Mesendoderm (in vitro differentiated cells): Measurements from ENCODE around the gene C1QTNF6.
A peak's percentile ranks its signal among the peaks of the same experiment; 100 is the strongest.

Source experiments
- DNase-seq: peaks from one replicate; pipeline ENCODE4 v3.0.0; 2013
- H2AK5ac ChIP-seq: 2 replicates; pipeline ENCODE4 v1.6.1; 2013; ENCODE audit warnings: low read length, inconsistent platforms
- H2BK120ac ChIP-seq: 2 replicates; pipeline ENCODE4 v1.6.1; 2013; ENCODE audit warnings: low read depth, mild to moderate bottlenecking, low read length, moderate library complexity, mixed read lengths
- H2BK15ac ChIP-seq: replicated peaks from 2 replicates; pipeline ENCODE4 v1.6.1; 2013; ENCODE audit warnings: low read depth, mild to moderate bottlenecking, moderate library complexity
- H2BK5ac ChIP-seq: 2 replicates; pipeline ENCODE4 v1.6.1; 2013; ENCODE audit warnings: low read length, inconsistent platforms
- H3K18ac ChIP-seq: 2 replicates; pipeline ENCODE4 v1.6.1; 2013; ENCODE audit warnings: mild to moderate bottlenecking, low read length, mixed read lengths
- H3K23ac ChIP-seq: one replicate; pipeline ENCODE4 v1.6.1; 2013; ENCODE audit warnings: low read length
- H3K27ac ChIP-seq: 2 replicates; pipeline ENCODE4 v1.5.1; 2013; ENCODE audit warnings: low read depth, mild to moderate bottlenecking, inconsistent platforms, low read length, moderate library complexity
- H3K27me3 ChIP-seq: 2 replicates; pipeline ENCODE4 v1.6.1; 2013; ENCODE audit warnings: low read length, control low read depth, mild to moderate bottlenecking, inconsistent platforms; ENCODE audit not compliant: insufficient read depth, poor library complexity
- H3K36me3 ChIP-seq: 2 replicates; pipeline ENCODE4 v1.6.1; 2013; ENCODE audit warnings: low read length, inconsistent platforms; ENCODE audit not compliant: control insufficient read depth, insufficient read depth
- H3K4ac ChIP-seq: one replicate; pipeline ENCODE4 v1.6.1; 2013; ENCODE audit warnings: low read depth, mild to moderate bottlenecking, low read length, moderate library complexity
- H3K4me1 ChIP-seq: 2 replicates; pipeline ENCODE4 v1.6.1; 2013; ENCODE audit warnings: low read depth, low read length, inconsistent platforms; ENCODE audit not compliant: control insufficient read depth
- H3K4me2 ChIP-seq: 2 replicates; pipeline ENCODE4 v1.6.1; 2013; ENCODE audit warnings: low read length
- H3K4me3 ChIP-seq: 2 replicates; pipeline ENCODE4 v1.5.1; 2013; ENCODE audit warnings: mild to moderate bottlenecking, low read length
- H3K56ac ChIP-seq: one replicate; pipeline ENCODE4 v1.6.1; 2013; ENCODE audit warnings: low read length
- H3K79me1 ChIP-seq: 2 replicates; pipeline ENCODE4 v1.6.1; 2013; ENCODE audit warnings: low read length, inconsistent platforms
- H3K79me2 ChIP-seq: 2 replicates; pipeline ENCODE4 v1.6.1; 2013; ENCODE audit warnings: mild to moderate bottlenecking, low read length; ENCODE audit not compliant: control insufficient read depth, insufficient read depth
- H3K9ac ChIP-seq: 2 replicates; pipeline ENCODE4 v1.6.1; 2013; ENCODE audit warnings: low read length, inconsistent platforms
- H4K5ac ChIP-seq: one replicate; pipeline ENCODE4 v1.6.1; 2013; ENCODE audit warnings: low read length
- H4K8ac ChIP-seq: one replicate; pipeline ENCODE4 v1.6.1; 2013; ENCODE audit warnings: low read depth, mild to moderate bottlenecking, control low read depth, low read length, moderate library complexity
- WGBS: extraction: QIAGEN DNeasy Blood & Tissue Kit; methylation state at CpG from one replicate; pipeline ENCODE4 v1.1.7; 2013; ENCODE audit warnings: low lambda C conversion rate, missing lambda C conversion rate; ENCODE audit not compliant: insufficient coverage; ENCODE audit errors: extremely low coverage; 5-methylcytosine and 5-hydroxymethylcytosine counted together

The C1QTNF6 gene

GRCh38 chr22:37175414-37176281 lies 12.4 kb downstream of the C1QTNF6 start:
- Histone ChIP-seq H3K9ac (no peak overlapping the region), H4K5ac (no peak overlapping the region), H4K8ac (no peak overlapping the region), H3K23ac (no peak overlapping the region), H3K18ac (no peak overlapping the region), H3K4me2 (no peak overlapping the region), H2BK120ac (no peak overlapping the region), H3K56ac (peak overlapping the region; percentile 17), H3K4me3 (no peak overlapping the region), H3K4ac (no peak overlapping the region), H3K27ac (no peak overlapping the region), H3K79me1 (no peaks in the 10 kb centered on the region), H2BK5ac (no peak overlapping the region), H3K4me1 (no peaks in the 10 kb centered on the region), H2BK15ac (no peak overlapping the region), H3K27me3 (no peaks in the 10 kb centered on the region), H3K36me3 (no peaks in the 10 kb centered on the region), H3K79me2 (no peaks in the 10 kb centered on the region), H2AK5ac (no peak overlapping the region)
- no CpG with 5 or more reads among the region's 18 CpGs for WGBS
- DNase-seq, result no peak

GRCh38 chr22:37174964-37175363 lies 13.1 kb downstream of the C1QTNF6 start:
- H3K79me1 ChIP-seq, result no peaks in the 10 kb centered on the region
- no peak overlapping the region for H4K8ac ChIP-seq
- WGBS, result no CpG with 5 or more reads among the region's 9 CpGs

DNA sequence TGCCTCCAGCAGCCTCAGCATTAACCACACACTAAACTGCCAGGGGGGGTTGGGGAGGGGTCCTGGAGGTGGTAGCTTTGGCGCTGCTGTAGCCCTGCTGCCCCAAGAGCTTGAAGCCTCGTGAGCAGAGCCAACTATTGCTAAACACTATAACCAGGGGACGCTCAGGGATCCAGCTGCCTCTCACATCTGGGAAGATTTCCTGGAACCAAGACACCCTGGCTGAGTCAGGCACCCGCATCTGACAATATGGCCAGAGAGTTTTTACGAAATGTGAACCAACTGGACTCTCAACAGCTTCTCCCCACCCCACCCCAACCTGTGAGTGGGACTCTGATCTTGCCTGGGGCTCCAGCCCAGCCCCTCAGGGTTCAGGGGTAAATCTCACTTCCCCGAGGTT lies 14.3 kb downstream of the C1QTNF6 start:
- H2BK120ac ChIP-seq, result no peak overlapping the region
- no CpG with 5 or more reads among the region's 6 CpGs for WGBS
- H2AK5ac ChIP-seq, result no peak overlapping the region
- H3K27ac ChIP-seq, result no peak overlapping the region
- no peak overlapping the region for H2BK15ac ChIP-seq
- no peaks in the 10 kb centered on the region for H3K4me1 ChIP-seq
- no peak for DNase-seq
- H3K4me3 ChIP-seq, result no peak overlapping the region
- no peak overlapping the region for H3K56ac ChIP-seq
- H3K4me2 ChIP-seq, result no peak overlapping the region
- no peaks in the 10 kb centered on the region for H3K36me3 ChIP-seq
- no peak overlapping the region for H3K18ac ChIP-seq
- H3K79me2 ChIP-seq, result no peaks in the 10 kb centered on the region
- no peak overlapping the region for H3K9ac ChIP-seq
- H4K8ac ChIP-seq, result no peak overlapping the region
- no peak overlapping the region for H4K5ac ChIP-seq
- H3K79me1 ChIP-seq, result no peaks in the 10 kb centered on the region
- no peak overlapping the region for H3K23ac ChIP-seq
- no peaks in the 10 kb centered on the region for H3K27me3 ChIP-seq
- no peak overlapping the region for H3K4ac ChIP-seq
- H2BK5ac ChIP-seq, result no peak overlapping the region

More at GRCh38 chr22:37174964-37175363, 13.1 kb downstream of the C1QTNF6 start:
- no peak overlapping the region for H4K5ac ChIP-seq
- H3K79me2 ChIP-seq, result no peaks in the 10 kb centered on the region
- H3K36me3 ChIP-seq, result no peaks in the 10 kb centered on the region
- no peak overlapping the region for H2BK5ac ChIP-seq
- H3K27ac ChIP-seq, result no peak overlapping the region
- H3K23ac ChIP-seq, result no peak overlapping the region
- H2BK120ac ChIP-seq, result no peak overlapping the region
- H3K27me3 ChIP-seq, result no peaks in the 10 kb centered on the region
- no peak for DNase-seq
- H3K18ac ChIP-seq, result no peak overlapping the region
- no peak overlapping the region for H3K4me2 ChIP-seq
- no peak overlapping the region for H3K56ac ChIP-seq
- no peak overlapping the region for H3K9ac ChIP-seq
- H3K4me1 ChIP-seq, result no peaks in the 10 kb centered on the region
- no peak overlapping the region for H2AK5ac ChIP-seq
- no peak overlapping the region for H3K4ac ChIP-seq
- no peak overlapping the region for H2BK15ac ChIP-seq
- no peak overlapping the region for H3K4me3 ChIP-seq

DNA sequence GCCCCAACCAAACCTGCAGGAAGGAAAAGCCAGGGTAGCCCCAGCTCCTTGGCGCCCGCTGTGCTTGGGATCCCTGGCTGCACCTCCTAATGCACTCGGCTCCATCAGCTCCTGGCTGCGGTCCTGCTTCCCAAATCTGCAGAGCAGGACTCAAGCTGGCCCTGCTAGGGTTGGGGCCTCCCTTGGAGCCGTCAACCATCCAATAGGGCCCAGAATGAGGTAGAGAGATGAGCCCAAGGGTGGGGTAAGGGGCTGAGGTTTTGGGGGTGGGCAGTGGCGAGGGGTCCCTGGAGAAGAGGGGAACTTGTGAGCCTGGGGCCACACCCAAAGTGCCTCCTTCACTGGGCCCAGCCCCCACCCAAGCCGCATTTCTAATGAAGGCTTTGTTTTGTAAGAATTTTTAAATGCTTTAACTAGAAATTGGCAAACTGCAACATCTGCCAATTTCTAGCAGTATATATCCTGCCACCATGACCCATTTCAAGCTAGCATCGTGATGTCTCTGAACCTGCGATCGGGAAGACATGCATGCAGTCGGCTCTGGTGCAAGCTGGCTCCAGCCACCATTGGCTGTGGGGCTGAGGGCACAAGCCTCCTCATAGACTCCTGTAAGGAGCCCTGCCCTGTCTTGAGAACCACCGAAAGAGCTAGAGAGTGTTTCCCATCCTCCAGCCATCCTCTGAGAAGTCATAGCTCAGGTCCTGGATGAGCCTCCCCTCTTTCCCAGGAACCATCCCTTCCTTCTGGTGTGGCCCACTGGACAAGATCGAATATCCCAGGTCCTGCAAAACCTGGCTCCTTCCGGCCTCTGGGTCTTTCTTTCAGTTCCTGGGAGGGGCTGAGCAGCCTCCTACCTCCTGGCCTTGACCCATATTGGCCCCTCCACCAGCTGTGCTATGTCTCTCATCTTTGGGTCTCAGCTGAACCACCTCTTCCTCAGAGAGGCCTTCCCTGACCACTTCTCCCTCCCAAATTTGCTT lies 15.5 kb downstream of the C1QTNF6 start:
- H3K79me2 ChIP-seq, result no peaks in the 10 kb centered on the region
- no peaks in the 10 kb centered on the region for H3K79me1 ChIP-seq
- no CpG with 5 or more reads among the region's 14 CpGs for WGBS
- no peak overlapping the region for H2BK120ac ChIP-seq
- no peak overlapping the region for H3K4me3 ChIP-seq
- no peak overlapping the region for H3K18ac ChIP-seq
- H2BK15ac ChIP-seq, result no peak overlapping the region
- H3K9ac ChIP-seq, result no peak overlapping the region
- H4K5ac ChIP-seq, result no peak overlapping the region
- no peak overlapping the region for H2BK5ac ChIP-seq
- H3K56ac ChIP-seq, result peak overlapping the region; percentile 38
- no peaks in the 10 kb centered on the region for H3K36me3 ChIP-seq
- no peaks in the 10 kb centered on the region for H3K4me1 ChIP-seq
- H4K8ac ChIP-seq, result no peak overlapping the region
- no peak overlapping the region for H3K27ac ChIP-seq
- DNase-seq, result no peak
- no peak overlapping the region for H3K23ac ChIP-seq
- H3K4me2 ChIP-seq, result no peak overlapping the region
- peak overlapping the region; percentile 29 for H2AK5ac ChIP-seq
- no peak overlapping the region for H3K4ac ChIP-seq
- no peaks in the 10 kb centered on the region for H3K27me3 ChIP-seq

DNA sequence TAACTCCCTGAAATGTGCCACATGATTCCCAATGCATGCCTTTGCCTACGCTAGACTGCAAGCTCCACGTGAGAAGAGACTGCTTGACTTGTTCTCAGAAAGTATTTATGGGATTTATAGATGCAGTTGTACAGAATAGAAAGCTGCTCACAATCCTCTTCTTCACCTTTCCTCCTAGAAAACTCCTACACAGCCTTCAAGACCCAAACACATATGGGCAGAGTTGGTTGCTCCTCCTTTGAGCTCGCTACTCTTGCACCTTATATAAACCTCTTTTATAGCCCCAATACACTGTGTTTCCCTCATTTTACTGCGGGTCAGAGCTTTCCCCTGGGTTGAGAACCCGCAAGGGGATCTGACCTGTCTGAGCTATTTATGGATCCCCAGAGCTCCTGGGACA lies 16.4 kb downstream of the C1QTNF6 start:
- no peak overlapping the region for H4K5ac ChIP-seq
- H3K36me3 ChIP-seq, result no peaks in the 10 kb centered on the region
- H2AK5ac ChIP-seq, result no peak overlapping the region
- no peaks in the 10 kb centered on the region for H3K79me1 ChIP-seq
- H3K4me2 ChIP-seq, result no peak overlapping the region
- H3K4ac ChIP-seq, result no peak overlapping the region
- H3K56ac ChIP-seq, result no peak overlapping the region
- H3K79me2 ChIP-seq, result no peaks in the 10 kb centered on the region
- no peak for DNase-seq
- H3K23ac ChIP-seq, result no peak overlapping the region
- no peak overlapping the region for H2BK5ac ChIP-seq
- no CpG with 5 or more reads among the region's 5 CpGs for WGBS
- no peak overlapping the region for H2BK15ac ChIP-seq
- no peak overlapping the region for H3K4me3 ChIP-seq
- H3K9ac ChIP-seq, result no peak overlapping the region
- no peaks in the 10 kb centered on the region for H3K27me3 ChIP-seq
- H3K18ac ChIP-seq, result no peak overlapping the region
- H3K27ac ChIP-seq, result no peak overlapping the region
- no peak overlapping the region for H2BK120ac ChIP-seq
- H4K8ac ChIP-seq, result no peak overlapping the region
- no peaks in the 10 kb centered on the region for H3K4me1 ChIP-seq
